ENCODE results near the gene SUSD4. TPM values are rescaled to one million over a fixed set of nuclear protein-coding genes. Genes with fewer than 3 reads are reported as not detected.
A peak's percentile ranks its signal among the peaks of the same experiment; 100 is the strongest.

Gene SUSD4
- total RNA-seq, 1 experiment from 2014 or later, result 2.3 TPM

GRCh38 chr1:223209293-223209898, 154.6 kb downstream of the SUSD4 start:
- Mint-ChIP-seq H3K27me3 (ENCODE audit: insufficient read depth, unreplicated experiment) (no peaks in the 10 kb centered on the region), H3K9me3 (ENCODE audit: unreplicated experiment) (no peaks in the 10 kb centered on the region), H3K36me3 (ENCODE audit: insufficient read depth, unreplicated experiment) (no peaks in the 10 kb centered on the region), H3K4me1 (ENCODE audit: insufficient read depth, unreplicated experiment) (no peaks in the 10 kb centered on the region), H3K27ac (ENCODE audit: low read depth, unreplicated experiment) (no peak overlapping the region), H3K4me3 (ENCODE audit: unreplicated experiment) (no peak overlapping the region)
- ChIA-PET POLR2A (no interaction called here), CTCF (no interaction called here)
- no peak for DNase-seq (ENCODE audit: unreplicated experiment)
- BruUV-seq (replicated peaks), result no TSS peak
- intact Hi-C loops (cut with micrococcal nuclease), result no loop called here
- no peak for TF ChIP-seq CTCF (IDR thresholded peaks at IDR 0.05; ENCODE audit: unreplicated experiment)

- no peak for DNase-seq (ENCODE audit: unreplicated experiment)
- BruUV-seq (replicated peaks), result no TSS peak
- Mint-ChIP-seq H3K9me3 (ENCODE audit: unreplicated experiment) (no peaks in the 10 kb centered on the region), H3K27me3 (ENCODE audit: insufficient read depth, unreplicated experiment) (no peaks in the 10 kb centered on the region), H3K27ac (ENCODE audit: low read depth, unreplicated experiment) (no peak overlapping the region), H3K36me3 (ENCODE audit: insufficient read depth, unreplicated experiment) (no peaks in the 10 kb centered on the region), H3K4me3 (ENCODE audit: unreplicated experiment) (no peak overlapping the region), H3K4me1 (ENCODE audit: insufficient read depth, unreplicated experiment) (no peaks in the 10 kb centered on the region)
- ChIA-PET POLR2A (interaction anchor here (0.7 to 1.5 kb wide), 4 partner anchors 10 to 51 kb away, joined by 3 read pairs; no protein-coding TSS in a partner anchor), CTCF (interaction anchor here (0.8 to 1.8 kb wide), 4 partner anchors 12 to 85 kb away, joined by 3 to 6 read pairs (median 4); no protein-coding TSS in a partner anchor)
- no peak for TF ChIP-seq CTCF (IDR thresholded peaks at IDR 0.05; ENCODE audit: unreplicated experiment)
- intact Hi-C loops (cut with micrococcal nuclease), result no loop called here
Observed at GRCh38 chr1:223208164-223209076, 155.6 kb downstream of the SUSD4 start.

- Mint-ChIP-seq H3K27me3 (ENCODE audit: insufficient read depth, unreplicated experiment) (no peaks in the 10 kb centered on the region), H3K9me3 (ENCODE audit: unreplicated experiment) (no peaks in the 10 kb centered on the region), H3K27ac (ENCODE audit: low read depth, unreplicated experiment) (no peak overlapping the region), H3K4me1 (ENCODE audit: insufficient read depth, unreplicated experiment) (peaks cover 2% of the 10 kb centered on the region), H3K36me3 (ENCODE audit: insufficient read depth, unreplicated experiment) (no peaks in the 10 kb centered on the region), H3K4me3 (ENCODE audit: unreplicated experiment) (no peak overlapping the region)
- TF ChIP-seq CTCF (IDR thresholded peaks at IDR 0.05; ENCODE audit: unreplicated experiment), result no peak
- ChIA-PET CTCF (interaction anchor here (0.6 to 1.8 kb wide), 5 partner anchors 9 to 416 kb away, joined by 3 to 6 read pairs (median 4); no protein-coding TSS in a partner anchor), POLR2A (interaction anchor here (0.7 to 1.5 kb wide), 5 partner anchors 9 to 52 kb away, joined by 3 read pairs; no protein-coding TSS in a partner anchor)
- BruUV-seq (replicated peaks), result no TSS peak
- intact Hi-C loops (cut with micrococcal nuclease), result no loop called here
- DNase-seq (ENCODE audit: unreplicated experiment), result peak; percentile 30
Observed at GRCh38 chr1:223207293-223208066, 156.5 kb downstream of the SUSD4 start.
